HL-60 (cell line): ENCODE data around the gene DSCAML1.

Experiments used
- DNase-seq, 2 experiments: peaks; one replicate each; pipeline ENCODE4 v3.0.0-alpha.2; 2010 to 2020; ENCODE audit warnings: low read depth in 1 of 2, low spot score in 1 of 2
- H3K27ac ChIP-seq: fragments of 250-450 bp; sonication (Bioruptor Pico); replicated peaks from 2 replicates; pipeline ENCODE4 v1.5.1; 2020; ENCODE audit warnings: mild to moderate bottlenecking, moderate library complexity
- H3K27me3 ChIP-seq: fragments of 250-450 bp; sonication (Bioruptor Pico); 2 replicates; pipeline ENCODE4 v1.5.1; 2021; ENCODE audit warnings: mild to moderate bottlenecking, moderate library complexity; ENCODE audit not compliant: insufficient read depth, poor library complexity, severe bottlenecking
- H3K4me3 ChIP-seq: replicated peaks from 2 replicates; pipeline ENCODE4 v1.5.1; 2011; ENCODE audit warnings: mild to moderate bottlenecking, control low read depth, low read length; ENCODE audit not compliant: insufficient read depth
- GABPA ChIP-seq: IDR thresholded peaks from 2 replicates; pipeline ENCODE4 v1.6.1; 2012; ENCODE audit warnings: low read depth
- POLR2AphosphoS5 ChIP-seq: IDR thresholded peaks from 2 replicates; pipeline ENCODE4 v1.6.1; 2012; ENCODE audit warnings: low read depth
- SPI1 ChIP-seq: IDR thresholded peaks from 2 replicates; pipeline ENCODE4 v1.6.1; 2012; ENCODE audit warnings: low read depth, mild to moderate bottlenecking, borderline replicate concordance
- TF ChIP-seq, protein P1 (sequence below): IDR thresholded peaks from one replicate; pipeline ENCODE4 v1.5.1; 2011; ENCODE audit warnings: low read length, control low read depth, inconsistent platforms; ENCODE audit not compliant: insufficient read depth
- TF ChIP-seq, protein P2 (sequence below): IDR thresholded peaks from 2 replicates; pipeline ENCODE4 v1.6.1; 2012; ENCODE audit warnings: low read depth; ENCODE audit not compliant: insufficient replicate concordance

DSCAML1 gene

GRCh38 chr11:117670443-117670842, 126.6 kb downstream of the DSCAML1 start:
- Histone ChIP-seq H3K4me3 (no peak overlapping the region), H3K27ac (no peak overlapping the region), H3K27me3 (no peaks in the 10 kb centered on the region)
- TF ChIP-seq POLR2AphosphoS5 (no peak), SPI1 (no peak), GABPA (no peak)
- TF ChIP-seq, protein P1, sequence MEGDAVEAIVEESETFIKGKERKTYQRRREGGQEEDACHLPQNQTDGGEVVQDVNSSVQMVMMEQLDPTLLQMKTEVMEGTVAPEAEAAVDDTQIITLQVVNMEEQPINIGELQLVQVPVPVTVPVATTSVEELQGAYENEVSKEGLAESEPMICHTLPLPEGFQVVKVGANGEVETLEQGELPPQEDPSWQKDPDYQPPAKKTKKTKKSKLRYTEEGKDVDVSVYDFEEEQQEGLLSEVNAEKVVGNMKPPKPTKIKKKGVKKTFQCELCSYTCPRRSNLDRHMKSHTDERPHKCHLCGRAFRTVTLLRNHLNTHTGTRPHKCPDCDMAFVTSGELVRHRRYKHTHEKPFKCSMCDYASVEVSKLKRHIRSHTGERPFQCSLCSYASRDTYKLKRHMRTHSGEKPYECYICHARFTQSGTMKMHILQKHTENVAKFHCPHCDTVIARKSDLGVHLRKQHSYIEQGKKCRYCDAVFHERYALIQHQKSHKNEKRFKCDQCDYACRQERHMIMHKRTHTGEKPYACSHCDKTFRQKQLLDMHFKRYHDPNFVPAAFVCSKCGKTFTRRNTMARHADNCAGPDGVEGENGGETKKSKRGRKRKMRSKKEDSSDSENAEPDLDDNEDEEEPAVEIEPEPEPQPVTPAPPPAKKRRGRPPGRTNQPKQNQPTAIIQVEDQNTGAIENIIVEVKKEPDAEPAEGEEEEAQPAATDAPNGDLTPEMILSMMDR, result no peak
- TF ChIP-seq, protein P2, sequence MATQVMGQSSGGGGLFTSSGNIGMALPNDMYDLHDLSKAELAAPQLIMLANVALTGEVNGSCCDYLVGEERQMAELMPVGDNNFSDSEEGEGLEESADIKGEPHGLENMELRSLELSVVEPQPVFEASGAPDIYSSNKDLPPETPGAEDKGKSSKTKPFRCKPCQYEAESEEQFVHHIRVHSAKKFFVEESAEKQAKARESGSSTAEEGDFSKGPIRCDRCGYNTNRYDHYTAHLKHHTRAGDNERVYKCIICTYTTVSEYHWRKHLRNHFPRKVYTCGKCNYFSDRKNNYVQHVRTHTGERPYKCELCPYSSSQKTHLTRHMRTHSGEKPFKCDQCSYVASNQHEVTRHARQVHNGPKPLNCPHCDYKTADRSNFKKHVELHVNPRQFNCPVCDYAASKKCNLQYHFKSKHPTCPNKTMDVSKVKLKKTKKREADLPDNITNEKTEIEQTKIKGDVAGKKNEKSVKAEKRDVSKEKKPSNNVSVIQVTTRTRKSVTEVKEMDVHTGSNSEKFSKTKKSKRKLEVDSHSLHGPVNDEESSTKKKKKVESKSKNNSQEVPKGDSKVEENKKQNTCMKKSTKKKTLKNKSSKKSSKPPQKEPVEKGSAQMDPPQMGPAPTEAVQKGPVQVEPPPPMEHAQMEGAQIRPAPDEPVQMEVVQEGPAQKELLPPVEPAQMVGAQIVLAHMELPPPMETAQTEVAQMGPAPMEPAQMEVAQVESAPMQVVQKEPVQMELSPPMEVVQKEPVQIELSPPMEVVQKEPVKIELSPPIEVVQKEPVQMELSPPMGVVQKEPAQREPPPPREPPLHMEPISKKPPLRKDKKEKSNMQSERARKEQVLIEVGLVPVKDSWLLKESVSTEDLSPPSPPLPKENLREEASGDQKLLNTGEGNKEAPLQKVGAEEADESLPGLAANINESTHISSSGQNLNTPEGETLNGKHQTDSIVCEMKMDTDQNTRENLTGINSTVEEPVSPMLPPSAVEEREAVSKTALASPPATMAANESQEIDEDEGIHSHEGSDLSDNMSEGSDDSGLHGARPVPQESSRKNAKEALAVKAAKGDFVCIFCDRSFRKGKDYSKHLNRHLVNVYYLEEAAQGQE, result no peak
- DNase-seq, result no peak

GRCh38 chr11:117669616-117670015, 127.4 kb downstream of the DSCAML1 start:
- DNase-seq, result no peak
- Histone ChIP-seq H3K27me3 (no peaks in the 10 kb centered on the region), H3K27ac (no peak overlapping the region), H3K4me3 (no peak overlapping the region)
- TF ChIP-seq, protein P1, result no peak
- TF ChIP-seq, protein P2, result no peak
- TF ChIP-seq GABPA (no peak), SPI1 (no peak), POLR2AphosphoS5 (no peak)

DNA sequence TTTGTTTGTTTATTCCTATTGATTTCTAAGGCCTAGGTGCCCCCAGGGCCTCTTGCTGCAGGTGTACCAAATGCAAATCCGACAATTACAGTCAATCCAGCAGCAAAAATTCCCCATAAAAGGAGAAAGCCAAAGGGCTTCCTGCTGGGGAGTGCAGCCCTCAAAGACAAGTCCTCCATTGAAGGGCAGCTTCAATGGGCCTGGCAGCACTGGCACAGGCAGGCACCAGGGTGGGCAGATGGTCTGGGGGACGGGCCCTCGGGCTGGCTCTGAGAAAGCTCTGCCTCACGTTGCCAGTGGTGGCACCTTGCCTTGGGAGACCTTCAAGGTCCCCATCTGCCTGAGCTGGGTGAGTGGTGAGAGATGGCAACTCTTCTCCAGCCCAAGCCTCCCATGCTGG, 128.0 kb downstream of the DSCAML1 start:
- no peak for DNase-seq
- no peak overlapping the region for H3K27ac ChIP-seq
- TF ChIP-seq POLR2AphosphoS5 (no peak), SPI1 (no peak), GABPA (no peak)
- TF ChIP-seq, protein P2, result no peak
- TF ChIP-seq, protein P1, result no peak
- H3K4me3 ChIP-seq, result no peak overlapping the region
- H3K27me3 ChIP-seq, result no peaks in the 10 kb centered on the region
